ENCODE measurements around the gene LYPD6B. TPM values are rescaled to one million over a fixed set of nuclear protein-coding genes. Genes with fewer than 3 reads are reported as not detected.

Gene LYPD6B
- total RNA-seq, 4 donors from 2014 or later, result 70.2 to 96.6 (median 74.2) TPM

DNA sequence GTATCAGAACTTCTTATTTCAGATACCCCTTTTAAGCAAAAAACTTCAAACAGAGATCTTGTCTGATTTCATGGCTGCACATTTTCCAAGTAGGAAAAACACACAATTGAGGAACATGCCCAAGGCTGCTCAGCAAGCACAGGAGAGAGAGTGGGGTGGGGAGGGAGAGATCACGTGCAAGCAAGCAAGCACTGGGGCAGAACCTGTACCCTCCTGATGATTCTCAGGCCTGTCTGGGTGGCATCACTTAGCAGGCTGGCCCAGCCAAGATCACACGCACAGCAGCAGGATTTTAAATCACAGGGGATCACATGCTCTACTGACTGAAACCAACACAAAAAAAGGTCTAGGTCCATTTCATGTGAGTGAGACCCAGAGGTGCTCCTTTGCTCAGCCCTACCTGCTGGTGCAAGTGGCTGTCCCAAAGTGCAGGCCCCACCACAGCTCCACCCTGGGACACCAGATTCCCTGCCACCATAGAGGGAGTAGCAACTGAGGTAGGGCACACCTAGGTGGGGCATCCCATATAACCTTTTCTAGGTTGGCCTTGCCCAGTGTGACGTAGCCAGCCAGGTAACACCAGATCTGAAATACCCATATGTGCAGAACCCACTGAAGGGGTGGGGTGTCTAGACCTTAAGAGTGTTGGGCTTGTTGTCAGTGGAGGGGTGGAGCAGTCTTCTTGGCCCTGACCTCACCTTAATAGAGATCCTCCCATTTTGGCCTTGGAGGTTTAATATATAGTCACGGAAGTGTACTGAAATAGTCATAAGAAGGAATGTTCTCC lies 1.8 kb upstream of the LYPD6B start:
- 60 to 68% methylated on average over 4 of the region's 4 CpGs for whole genome bisulfite sequencing, 2 donors
- TF ChIP-seq POLR2A (IDR thresholded peaks at IDR 0.05), result no peak
- TF ChIP-seq, protein P1, sequence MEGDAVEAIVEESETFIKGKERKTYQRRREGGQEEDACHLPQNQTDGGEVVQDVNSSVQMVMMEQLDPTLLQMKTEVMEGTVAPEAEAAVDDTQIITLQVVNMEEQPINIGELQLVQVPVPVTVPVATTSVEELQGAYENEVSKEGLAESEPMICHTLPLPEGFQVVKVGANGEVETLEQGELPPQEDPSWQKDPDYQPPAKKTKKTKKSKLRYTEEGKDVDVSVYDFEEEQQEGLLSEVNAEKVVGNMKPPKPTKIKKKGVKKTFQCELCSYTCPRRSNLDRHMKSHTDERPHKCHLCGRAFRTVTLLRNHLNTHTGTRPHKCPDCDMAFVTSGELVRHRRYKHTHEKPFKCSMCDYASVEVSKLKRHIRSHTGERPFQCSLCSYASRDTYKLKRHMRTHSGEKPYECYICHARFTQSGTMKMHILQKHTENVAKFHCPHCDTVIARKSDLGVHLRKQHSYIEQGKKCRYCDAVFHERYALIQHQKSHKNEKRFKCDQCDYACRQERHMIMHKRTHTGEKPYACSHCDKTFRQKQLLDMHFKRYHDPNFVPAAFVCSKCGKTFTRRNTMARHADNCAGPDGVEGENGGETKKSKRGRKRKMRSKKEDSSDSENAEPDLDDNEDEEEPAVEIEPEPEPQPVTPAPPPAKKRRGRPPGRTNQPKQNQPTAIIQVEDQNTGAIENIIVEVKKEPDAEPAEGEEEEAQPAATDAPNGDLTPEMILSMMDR (IDR thresholded peaks at IDR 0.05), result no peak
- intact Hi-C loops (cut with DNase I; ENCODE audit: low total_unique reads), result no loop called here
- peak in 1 of 2 donors; percentile 69 for DNase-seq (ENCODE audit: low spot score in 2 of 2)
- no peak overlapping the region for H3K4me3 ChIP-seq (ENCODE audit: low read depth, poor library complexity, severe bottlenecking)

DNA sequence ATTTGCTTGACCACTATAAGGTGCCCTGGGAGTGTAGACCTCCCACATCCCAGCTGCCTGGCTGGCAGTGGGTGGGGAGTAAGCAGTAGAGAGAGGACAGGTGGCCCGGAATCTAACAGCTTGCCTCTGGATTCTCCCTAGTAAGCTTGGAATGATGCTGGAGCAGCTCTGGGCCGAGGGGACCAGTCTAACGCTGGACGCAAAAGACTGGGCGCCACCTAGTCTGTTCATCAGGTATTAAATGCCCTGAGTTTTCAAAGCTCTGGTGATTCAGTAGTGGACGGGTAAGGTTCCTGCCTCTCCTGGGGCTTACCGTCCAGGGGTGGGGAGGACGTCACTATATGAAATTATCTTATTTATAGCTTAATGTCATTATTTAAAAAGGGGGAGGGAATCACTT lies 648 bp upstream of the LYPD6B start:
- no peak overlapping the region for H3K4me3 ChIP-seq (ENCODE audit: low read depth, poor library complexity, severe bottlenecking)
- intact Hi-C loops (cut with DNase I; ENCODE audit: low total_unique reads), result no loop called here
- WGBS, 2 donors, result 57 to 70% methylated on average over 7 to 8 of the region's 8 CpGs
- TF ChIP-seq POLR2A (IDR thresholded peaks at IDR 0.05), result no peak
- TF ChIP-seq, protein P1 (IDR thresholded peaks at IDR 0.05), result no peak
- DNase-seq (ENCODE audit: low spot score in 2 of 2), result peak in 1 of 2 donors; percentile 79

DNA sequence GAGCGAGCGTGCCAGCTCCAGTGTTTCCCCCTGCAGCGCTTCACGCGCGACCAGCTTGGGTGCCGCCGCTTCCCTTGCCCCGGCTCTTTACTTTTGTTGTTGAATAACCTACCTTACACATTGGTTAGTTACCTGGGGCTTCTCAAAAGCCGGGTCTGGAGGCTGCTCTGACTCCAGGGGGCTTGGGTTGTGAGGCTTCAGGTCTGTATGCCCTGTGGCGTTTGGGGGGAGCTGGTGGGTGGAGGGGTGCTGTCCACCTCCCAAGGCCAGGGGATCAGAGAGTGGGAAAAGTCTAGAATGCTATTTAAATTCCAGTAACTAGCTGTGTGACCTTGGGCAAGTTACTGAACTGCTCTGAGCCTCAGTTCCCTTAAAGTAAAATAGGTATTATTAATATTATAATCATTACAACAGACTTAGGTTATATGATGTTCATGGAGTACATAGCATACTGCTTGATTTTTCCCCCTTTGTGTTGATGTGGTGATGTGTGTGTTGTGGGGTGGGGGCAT lies 770 bp downstream of the LYPD6B start:
- intact Hi-C loops (cut with DNase I; ENCODE audit: low total_unique reads), result no loop called here
- peak in 1 of 2 donors; percentile 78 for DNase-seq (ENCODE audit: low spot score in 2 of 2)
- TF ChIP-seq, protein P1 (IDR thresholded peaks at IDR 0.05), result no peak
- TF ChIP-seq POLR2A (IDR thresholded peaks at IDR 0.05), result no peak
- H3K4me3 ChIP-seq (ENCODE audit: low read depth, poor library complexity, severe bottlenecking), result peak overlapping the region; percentile 34
- WGBS, 2 donors, result 15 to 37% methylated on average over 11 of the region's 11 CpGs

DNA sequence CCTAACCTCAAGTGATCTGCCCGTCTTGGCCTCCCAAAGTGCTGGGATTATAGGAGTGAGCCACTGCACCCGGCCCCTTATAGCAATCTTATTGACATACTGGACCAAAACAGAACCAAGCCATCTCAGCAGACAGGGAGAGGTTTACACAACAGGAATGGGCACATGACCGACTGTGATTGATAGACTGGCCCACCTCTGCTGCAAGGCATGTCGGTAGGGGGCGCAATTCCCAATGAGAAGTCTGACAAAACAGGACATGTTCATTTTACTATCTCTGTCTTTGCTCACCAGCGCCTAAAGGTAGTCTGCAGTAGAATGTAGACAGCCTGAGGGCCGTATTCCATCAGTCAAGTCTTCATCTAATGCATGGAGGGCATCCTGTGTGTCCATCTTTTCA lies 2.0 kb downstream of the LYPD6B start:
- peak in 1 of 2 donors; percentile 82 for DNase-seq (ENCODE audit: low spot score in 2 of 2)
- intact Hi-C loops (cut with DNase I; ENCODE audit: low total_unique reads), result loop anchor here (5.0 kb wide), 1 partner anchor 1233 kb away; no protein-coding TSS in a partner anchor
- TF ChIP-seq, protein P1 (IDR thresholded peaks at IDR 0.05), result no peak
- TF ChIP-seq POLR2A (IDR thresholded peaks at IDR 0.05), result no peak
- WGBS, 2 donors, result 72 to 75% methylated on average over 7 of the region's 7 CpGs
- H3K4me3 ChIP-seq (ENCODE audit: low read depth, poor library complexity, severe bottlenecking), result no peak overlapping the region

DNA sequence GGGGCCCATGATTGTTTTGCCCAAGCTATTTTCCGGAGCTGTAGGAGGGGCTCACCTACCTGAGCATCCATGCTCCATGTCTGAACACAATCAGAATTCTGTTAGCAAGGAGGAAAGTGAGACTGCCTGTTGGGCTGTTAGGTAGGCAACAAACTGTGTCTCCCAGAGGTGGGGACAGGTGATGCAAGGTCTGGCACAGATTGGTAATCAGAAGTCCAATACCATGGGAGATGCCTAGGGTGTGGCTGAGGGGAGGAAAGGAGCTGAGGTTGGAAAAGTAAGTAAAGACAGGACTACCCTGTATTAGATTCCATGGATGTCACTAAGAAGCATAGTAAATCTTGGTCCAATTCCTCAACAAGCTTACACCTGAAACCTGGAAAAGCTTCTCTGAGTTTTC lies 3.0 kb downstream of the LYPD6B start:
- no peak overlapping the region for H3K4me3 ChIP-seq (ENCODE audit: low read depth, poor library complexity, severe bottlenecking)
- intact Hi-C loops (cut with DNase I; ENCODE audit: low total_unique reads), result loop anchor here (5.0 kb wide), 1 partner anchor 1234 kb away; no protein-coding TSS in a partner anchor
- WGBS, 2 donors, result 92 to 100% methylated on average over 1 of the region's 1 CpG
- TF ChIP-seq, protein P1 (IDR thresholded peaks at IDR 0.05), result no peak
- TF ChIP-seq POLR2A (IDR thresholded peaks at IDR 0.05), result no peak
- DNase-seq (ENCODE audit: low spot score in 2 of 2), result no peak

Data from lower leg skin (tissue), 4 donors.